IMR-90 (cell line): Measurements from ENCODE around the gene PSENEN. TPM values are rescaled to one million over a fixed set of nuclear protein-coding genes. Genes with fewer than 3 reads are reported as not detected.

Source experiments
- ATAC-seq: fragments of 200-7000 bp; cut with Tn5 transposase; 2 replicates; pipeline ENCODE4 v1.9.1; 2020; ENCODE audit warnings: low read depth, mild to moderate bottlenecking, moderate library complexity
- BruUV-seq: library from RNA; stranded (reverse); fragments of 400-500 nt; replicated peaks from 2 replicates; lab custom pipeline; 2021; lab: Mats Ljungman, UMichigan
- CTCF ChIA-PET: fragments of 300-600 bp; formaldehyde crosslinking; extraction: SDS; loops from one replicate; lab custom pipeline; 2021; ENCODE audit warnings: antibody characterized with exemption; lab: Yijun Ruan, JAX
- POLR2A ChIA-PET: fragments of 300-600 bp; sonication (Branson Sonifier 250); formaldehyde crosslinking; loops from one replicate; lab custom pipeline; 2022; ENCODE audit warnings: antibody characterized with exemption; ENCODE audit not compliant: unreplicated experiment; lab: Charles Lee
- DNase-seq: peaks from one replicate; pipeline ENCODE4 v3.0.0; 2013
- H2AFZ ChIP-seq: replicated peaks from 2 replicates; pipeline ENCODE3; 2013; ENCODE audit warnings: low read length, mild to moderate bottlenecking; ENCODE audit not compliant: poor library complexity
- H2AK5ac ChIP-seq: 2 replicates; pipeline ENCODE4 v1.6.1; 2013; ENCODE audit warnings: low read depth, low read length, inconsistent platforms
- H2AK9ac ChIP-seq: replicated peaks from 2 replicates; pipeline ENCODE3; 2013; ENCODE audit warnings: mild to moderate bottlenecking, low read depth, low read length, moderate library complexity; ENCODE audit not compliant: poor library complexity
- H2BK120ac ChIP-seq: 2 replicates; pipeline ENCODE4 v1.6.1; 2013; ENCODE audit warnings: low read depth, low read length, inconsistent platforms
- H2BK15ac ChIP-seq: 3 replicates; pipeline ENCODE4 v1.6.1; 2013; ENCODE audit warnings: low read depth, low read length, inconsistent platforms
- H2BK20ac ChIP-seq: 2 replicates; pipeline ENCODE4 v1.6.1; 2013; ENCODE audit warnings: low read depth, mild to moderate bottlenecking, inconsistent platforms, low read length, moderate library complexity
- H2BK5ac ChIP-seq: 2 replicates; pipeline ENCODE4 v1.6.1; 2013; ENCODE audit warnings: mild to moderate bottlenecking, low read depth, low read length, inconsistent platforms; ENCODE audit not compliant: poor library complexity, severe bottlenecking
- H3K14ac ChIP-seq: replicated peaks from 2 replicates; pipeline ENCODE4 v1.6.1; 2013; ENCODE audit warnings: low read depth, low read length, inconsistent platforms
- H3K18ac ChIP-seq: 2 replicates; pipeline ENCODE4 v1.6.1; 2013; ENCODE audit warnings: low read depth, low read length, control low read depth
- H3K23ac ChIP-seq: 2 replicates; pipeline ENCODE4 v1.6.1; 2013; ENCODE audit warnings: low read depth, low read length, inconsistent platforms
- H3K27ac ChIP-seq: 2 replicates; pipeline ENCODE4 v1.5.1; 2013; ENCODE audit warnings: mild to moderate bottlenecking, control low read depth, low read length; ENCODE audit not compliant: insufficient read depth
- H3K27me3 ChIP-seq: 2 replicates; pipeline ENCODE4 v1.6.1; 2013; ENCODE audit warnings: low read length; ENCODE audit not compliant: control insufficient read depth, insufficient read depth
- H3K36me3 ChIP-seq: 2 replicates; pipeline ENCODE4 v1.6.1; 2013; ENCODE audit warnings: low read length, mixed read lengths; ENCODE audit not compliant: control insufficient read depth, insufficient read depth
- H3K4ac ChIP-seq: 2 replicates; pipeline ENCODE4 v1.6.1; 2013; ENCODE audit warnings: low read depth, low read length, inconsistent platforms
- H3K4me1 ChIP-seq: 2 replicates; pipeline ENCODE4 v1.6.1; 2013; ENCODE audit warnings: low read length, mixed read lengths; ENCODE audit not compliant: control insufficient read depth, insufficient read depth
- H3K4me2 ChIP-seq: 2 replicates; pipeline ENCODE4 v1.6.1; 2013; ENCODE audit warnings: low read depth, mild to moderate bottlenecking, control low read depth, low read length, moderate library complexity
- H3K4me3 ChIP-seq: 2 replicates; pipeline ENCODE4 v1.5.1; 2013; ENCODE audit warnings: low read depth, mild to moderate bottlenecking, control low read depth, low read length, moderate library complexity; ENCODE audit not compliant: insufficient read depth
- H3K56ac ChIP-seq: 2 replicates; pipeline ENCODE4 v1.6.1; 2013; ENCODE audit warnings: low read length, inconsistent platforms; ENCODE audit not compliant: insufficient read depth; ENCODE audit errors: extremely low read depth
- H3K79me1 ChIP-seq, 2 experiments: 2 replicates each; pipeline ENCODE4 v1.6.1; 2013; ENCODE audit warnings: low read length in 2 of 2, inconsistent platforms in 1 of 2, low read depth in 1 of 2
- H3K9ac ChIP-seq: 2 replicates; pipeline ENCODE4 v1.6.1; 2013; ENCODE audit warnings: low read depth, low read length, control low read depth
- H3K9me1 ChIP-seq: 2 replicates; pipeline ENCODE4 v1.6.1; 2013; ENCODE audit warnings: low read length, inconsistent platforms; ENCODE audit not compliant: insufficient read depth
- H3K9me3 ChIP-seq: 2 replicates; pipeline ENCODE4 v1.6.1; 2013; ENCODE audit warnings: low read length; ENCODE audit not compliant: control insufficient read depth, insufficient read depth
- H4K20me1 ChIP-seq: 2 replicates; pipeline ENCODE4 v1.6.1; 2013; ENCODE audit warnings: low read length, inconsistent platforms; ENCODE audit not compliant: insufficient read depth
- H4K5ac ChIP-seq: 2 replicates; pipeline ENCODE4 v1.6.1; 2013; ENCODE audit warnings: mild to moderate bottlenecking, low read depth, low read length, control low read depth
- H4K8ac ChIP-seq, 2 experiments: 2 replicates each; pipeline ENCODE4 v1.6.1; 2013; ENCODE audit warnings: low read depth in 2 of 2, low read length in 2 of 2, control low read depth in 1 of 2, inconsistent platforms in 1 of 2
- H4K91ac ChIP-seq: 2 replicates; pipeline ENCODE4 v1.6.1; 2013; ENCODE audit warnings: low read depth, low read length, inconsistent platforms; ENCODE audit not compliant: insufficient read depth
- BHLHE40 ChIP-seq: fragments of 150-350 bp; IDR thresholded peaks from 2 replicates; pipeline ENCODE4 v1.6.1; 2016; ENCODE audit warnings: mild to moderate bottlenecking, low read depth, low read length
- CEBPB ChIP-seq: IDR thresholded peaks from 2 replicates; pipeline ENCODE4 v1.6.1; 2012; ENCODE audit warnings: low read depth, low read length, improper control_type of control experiment
- CHD1 ChIP-seq: IDR thresholded peaks from 2 replicates; pipeline ENCODE4 v1.6.1; 2012; ENCODE audit warnings: low read depth, low read length, improper control_type of control experiment
- FOS ChIP-seq: fragments of 150-350 bp; IDR thresholded peaks from 2 replicates; pipeline ENCODE4 v1.6.1; 2016; ENCODE audit warnings: low read depth, low read length
- MAFK ChIP-seq: IDR thresholded peaks from 2 replicates; pipeline ENCODE4 v1.6.1; 2012; ENCODE audit warnings: low read depth, low read length, improper control_type of control experiment
- MAZ ChIP-seq: IDR thresholded peaks from 2 replicates; pipeline ENCODE4 v1.6.1; 2012; ENCODE audit warnings: low read depth, mild to moderate bottlenecking, low read length, improper control_type of control experiment, moderate library complexity, borderline replicate concordance
- MXI1 ChIP-seq: IDR thresholded peaks from 2 replicates; pipeline ENCODE4 v1.6.1; 2012; ENCODE audit warnings: low read depth, mild to moderate bottlenecking, low read length, moderate library complexity, borderline replicate concordance
- NFE2L2 ChIP-seq: fragments of 150-350 bp; IDR thresholded peaks from 2 replicates; pipeline ENCODE4 v1.6.1; 2016; ENCODE audit warnings: low read depth, mild to moderate bottlenecking, low read length
- POLR2A ChIP-seq: IDR thresholded peaks from 2 replicates; pipeline ENCODE4 v1.6.1; 2012; ENCODE audit warnings: mild to moderate bottlenecking, low read depth, low read length
- RAD21 ChIP-seq: IDR thresholded peaks from 2 replicates; pipeline ENCODE4 v1.6.1; 2012; ENCODE audit warnings: low read length, improper control_type of control experiment
- RCOR1 ChIP-seq: IDR thresholded peaks from 2 replicates; pipeline ENCODE4 v1.6.1; 2012; ENCODE audit warnings: mild to moderate bottlenecking, low read length, improper control_type of control experiment; ENCODE audit not compliant: insufficient replicate concordance
- RFX5 ChIP-seq: IDR thresholded peaks from 2 replicates; pipeline ENCODE4 v1.8.0; 2012; ENCODE audit warnings: low read depth, mild to moderate bottlenecking, low read length, moderate library complexity
- SMC3 ChIP-seq: fragments of 150-350 bp; IDR thresholded peaks from 2 replicates; pipeline ENCODE4 v1.6.1; 2016; ENCODE audit warnings: low read depth, mild to moderate bottlenecking, antibody characterized with exemption, low read length, moderate library complexity
- WGBS, 2 experiments: methylation state at CpG; one replicate each; pipeline versions ENCODE4 v1.1.5 to v1.1.7; 2013; ENCODE audit warnings: missing lambda C conversion rate in 2 of 2; ENCODE audit not compliant: insufficient read length in 1 of 2; ENCODE audit errors: extremely low coverage in 2 of 2; 5-methylcytosine and 5-hydroxymethylcytosine counted together
- dilution Hi-C: fragments of 300-500 bp; cut with HindIII; formaldehyde crosslinking; loops from one replicate; pipeline ENCODE4 v1.14.3; 2018; ENCODE audit warnings: low sequenced_read_pairs; ENCODE audit not compliant: unreplicated experiment
- in situ Hi-C: fragments of 300-500 bp; cut with MboI; formaldehyde crosslinking; loops from 3 replicates; pipeline ENCODE4 v1.14.3; 2019; ENCODE audit warnings: low sequenced_read_pairs, inconsistent platforms, mixed read lengths
- intact Hi-C: fragments of 100-400 bp; cut with micrococcal nuclease; formaldehyde crosslinking; loops from 2 replicates; pipeline ENCODE4 v1.10.0; 2022
- polyA plus RNA-seq, 3 experiments: library from polyadenylated mRNA; depleted of rRNA; stranded (reverse); fragments of >200 nt; gene quantifications; 2 replicates each; pipeline ENCODE4 v1.2.3, GENCODE V29; 2012; ENCODE audit warnings: low replicate concordance in 1 of 3
- total RNA-seq: library from RNA; depleted of rRNA; stranded (reverse); fragments of >200 nt; gene quantifications from 2 replicates; pipeline ENCODE4 v1.2.3, GENCODE V29; 2012
- TF ChIP-seq, protein P1 (sequence below): fragments of 150-350 bp; IDR thresholded peaks from 2 replicates; pipeline ENCODE4 v1.6.1; 2016; ENCODE audit warnings: low read depth, mild to moderate bottlenecking, low read length, moderate library complexity, borderline replicate concordance
- TF ChIP-seq, protein P2 (sequence below): fragments of 150-350 bp; IDR thresholded peaks from 2 replicates; pipeline ENCODE4 v1.6.1; 2017; ENCODE audit warnings: mild to moderate bottlenecking, antibody characterized with exemption, low read length, low read depth

PSENEN gene
- total and polyA plus RNA-seq, 2 of the 4 experiments (the other 2 are of a cell fraction), result 9.0 to 47.0 TPM

DNA sequence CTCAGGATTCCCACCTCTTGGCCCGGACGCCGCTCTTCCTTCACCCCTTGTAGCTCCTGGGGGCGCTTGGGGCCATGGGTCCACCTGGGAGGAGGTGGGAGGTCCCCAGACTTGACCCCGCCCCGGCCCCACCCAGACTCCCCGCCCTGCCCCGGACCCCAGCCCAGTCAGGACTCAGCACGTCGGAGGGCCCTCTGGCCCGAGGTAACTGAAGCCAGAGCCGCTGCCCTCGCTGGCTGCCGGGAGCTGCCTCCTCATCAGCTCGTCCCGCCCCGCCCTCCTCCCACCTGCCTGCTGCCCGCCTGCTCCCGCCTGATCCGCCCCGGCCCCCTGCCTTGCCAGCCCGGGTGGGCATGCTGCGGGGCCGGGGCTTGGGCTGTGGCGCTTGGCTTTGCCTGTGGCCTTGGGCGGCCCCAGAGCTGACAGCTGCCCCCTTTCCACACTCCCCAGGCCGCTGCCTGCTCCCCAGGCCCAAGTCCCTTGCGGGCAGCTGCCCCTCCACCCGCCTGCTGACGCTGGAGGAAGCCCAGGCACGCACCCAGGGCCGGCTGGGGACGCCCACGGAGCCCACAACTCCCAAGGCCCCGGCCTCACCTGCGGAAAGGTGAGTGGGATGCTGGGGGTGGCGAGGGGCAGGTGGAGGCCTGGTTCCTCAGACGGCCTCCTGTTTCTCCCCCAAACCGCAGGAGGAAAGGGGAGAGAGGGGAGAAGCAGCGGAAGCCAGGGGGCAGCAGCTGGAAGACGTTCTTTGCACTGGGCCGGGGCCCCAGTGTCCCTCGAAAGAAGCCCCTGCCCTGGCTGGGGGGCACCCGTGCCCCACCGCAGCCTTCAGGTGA is 39.3 kb downstream of the PSENEN start:
- Histone ChIP-seq H3K27ac (no peak overlapping the region), H3K4me3 (no peak overlapping the region), H4K91ac (no peak overlapping the region), H2BK5ac (no peak overlapping the region), H3K9me1 (no peaks in the 10 kb centered on the region), H3K9ac (no peak overlapping the region), H3K4ac (no peak overlapping the region), H3K18ac (no peak overlapping the region), H3K9me3 (no peaks in the 10 kb centered on the region), H2BK20ac (no peak overlapping the region), H3K79me1 (no peaks in the 10 kb centered on the region), H2AFZ (no peak overlapping the region), H3K23ac (no peak overlapping the region), H4K8ac (no peak overlapping the region), H2AK9ac (no peak overlapping the region), H3K56ac (no peak overlapping the region), H3K36me3 (peaks cover 14% of the 10 kb centered on the region), H3K4me1 (no peaks in the 10 kb centered on the region), H2BK120ac (no peak overlapping the region), H3K4me2 (no peak overlapping the region), H3K14ac (no peak overlapping the region), H4K20me1 (no peaks in the 10 kb centered on the region), H4K5ac (no peak overlapping the region), H3K27me3 (no peaks in the 10 kb centered on the region), H2AK5ac (no peak overlapping the region), H2BK15ac (no peak overlapping the region)
- 79% methylated on average over 5 of the region's 45 CpGs; no CpG with 5 or more reads in 1 of the 2 experiments for WGBS, 2 experiments
- POLR2A ChIA-PET, result no interaction called here
- TF ChIP-seq, protein P1, sequence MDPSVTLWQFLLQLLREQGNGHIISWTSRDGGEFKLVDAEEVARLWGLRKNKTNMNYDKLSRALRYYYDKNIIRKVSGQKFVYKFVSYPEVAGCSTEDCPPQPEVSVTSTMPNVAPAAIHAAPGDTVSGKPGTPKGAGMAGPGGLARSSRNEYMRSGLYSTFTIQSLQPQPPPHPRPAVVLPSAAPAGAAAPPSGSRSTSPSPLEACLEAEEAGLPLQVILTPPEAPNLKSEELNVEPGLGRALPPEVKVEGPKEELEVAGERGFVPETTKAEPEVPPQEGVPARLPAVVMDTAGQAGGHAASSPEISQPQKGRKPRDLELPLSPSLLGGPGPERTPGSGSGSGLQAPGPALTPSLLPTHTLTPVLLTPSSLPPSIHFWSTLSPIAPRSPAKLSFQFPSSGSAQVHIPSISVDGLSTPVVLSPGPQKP, result no peak
- no peak for TF ChIP-seq MAZ
- no peak for TF ChIP-seq RFX5
- TF ChIP-seq MXI1, result no peak
- TF ChIP-seq NFE2L2, result no peak
- TF ChIP-seq, protein P2, sequence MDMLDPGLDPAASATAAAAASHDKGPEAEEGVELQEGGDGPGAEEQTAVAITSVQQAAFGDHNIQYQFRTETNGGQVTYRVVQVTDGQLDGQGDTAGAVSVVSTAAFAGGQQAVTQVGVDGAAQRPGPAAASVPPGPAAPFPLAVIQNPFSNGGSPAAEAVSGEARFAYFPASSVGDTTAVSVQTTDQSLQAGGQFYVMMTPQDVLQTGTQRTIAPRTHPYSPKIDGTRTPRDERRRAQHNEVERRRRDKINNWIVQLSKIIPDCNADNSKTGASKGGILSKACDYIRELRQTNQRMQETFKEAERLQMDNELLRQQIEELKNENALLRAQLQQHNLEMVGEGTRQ, result no peak
- TF ChIP-seq RAD21, result no peak
- TF ChIP-seq SMC3, result no peak
- no peak for TF ChIP-seq FOS
- no peak for TF ChIP-seq MAFK
- TF ChIP-seq POLR2A, result no peak
- no peak for TF ChIP-seq BHLHE40
- no peak for TF ChIP-seq RCOR1
- no peak for TF ChIP-seq CHD1
- TF ChIP-seq CEBPB, result no peak
- CTCF ChIA-PET, result no interaction called here
- BruUV-seq, result no TSS peak
- in situ Hi-C loops (no loop called here), dilution Hi-C loops (no loop called here), intact Hi-C loops (no loop called here)
- no peak for ATAC-seq
- no peak for DNase-seq
